NB4 (cell line): ENCODE data around the gene ACADVL.

ENCODE experiments used
- CTCF ChIP-seq: IDR thresholded peaks from one replicate; pipeline ENCODE4 v1.5.1; 2012; ENCODE audit warnings: low read depth, low read length
- POLR2A ChIP-seq: IDR thresholded peaks from 2 replicates; pipeline ENCODE4 v1.6.1; 2011; ENCODE audit warnings: mild to moderate bottlenecking; ENCODE audit not compliant: insufficient read length; ENCODE audit errors: extremely low read depth

- TF ChIP-seq POLR2A (no peak), CTCF (no peak)
Observed at GRCh38 chr17:7177954-7178477, 41.7 kb upstream of the ACADVL start.
